Stimulated activated CD4-positive, alpha-beta T cell treated with anti-CD3 and anti-CD28 coated beads, Interleukin-15, amount 100 ng/mL, for 48 hours (primary cell): ENCODE measurements around the gene BBC3.

Experiments
- DNase-seq, 2 donors: peaks; one replicate each; pipeline ENCODE4 v3.0.0-alpha.2; 2020; ENCODE audit warnings: low read depth in 2 of 2

BBC3 gene

DNA sequence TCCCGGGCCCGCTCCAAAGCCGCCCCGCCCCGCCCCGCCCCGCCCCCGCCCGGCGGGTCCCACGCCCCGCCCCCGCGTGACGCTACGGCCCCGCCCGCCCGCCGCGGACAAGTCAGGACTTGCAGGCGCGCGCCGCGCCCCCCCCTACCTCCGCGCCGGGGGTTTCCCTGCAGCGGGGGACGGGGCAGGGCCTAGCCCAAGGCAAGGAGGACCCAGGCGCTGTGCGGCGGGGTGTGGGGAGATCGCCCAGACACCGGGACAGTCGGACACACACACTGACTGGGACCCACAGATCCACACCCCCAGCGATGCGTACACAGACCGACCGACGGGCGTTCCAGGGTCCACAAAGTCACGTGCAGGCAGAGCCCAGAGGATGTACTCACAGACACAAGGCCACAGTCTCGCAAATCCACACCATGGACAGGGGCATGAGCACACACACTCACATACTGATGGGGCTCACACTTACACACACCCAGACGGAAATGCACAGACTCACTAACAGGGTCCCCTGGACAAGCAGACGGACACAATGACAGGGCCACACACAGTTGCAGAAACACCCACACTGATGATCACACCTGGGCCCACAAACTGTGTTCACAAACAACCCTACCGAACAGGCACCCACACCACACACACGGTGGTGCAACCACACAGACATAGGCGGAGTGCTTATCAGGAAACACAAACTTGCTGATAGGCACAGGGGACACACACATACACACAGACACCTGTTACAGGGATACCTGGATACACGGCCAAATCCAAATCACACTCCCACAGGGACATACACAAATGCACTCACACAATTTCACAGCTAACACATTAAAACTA is 436 bp upstream of the BBC3 start:
- DNase-seq, result peak; percentile 68 to 90

DNA sequence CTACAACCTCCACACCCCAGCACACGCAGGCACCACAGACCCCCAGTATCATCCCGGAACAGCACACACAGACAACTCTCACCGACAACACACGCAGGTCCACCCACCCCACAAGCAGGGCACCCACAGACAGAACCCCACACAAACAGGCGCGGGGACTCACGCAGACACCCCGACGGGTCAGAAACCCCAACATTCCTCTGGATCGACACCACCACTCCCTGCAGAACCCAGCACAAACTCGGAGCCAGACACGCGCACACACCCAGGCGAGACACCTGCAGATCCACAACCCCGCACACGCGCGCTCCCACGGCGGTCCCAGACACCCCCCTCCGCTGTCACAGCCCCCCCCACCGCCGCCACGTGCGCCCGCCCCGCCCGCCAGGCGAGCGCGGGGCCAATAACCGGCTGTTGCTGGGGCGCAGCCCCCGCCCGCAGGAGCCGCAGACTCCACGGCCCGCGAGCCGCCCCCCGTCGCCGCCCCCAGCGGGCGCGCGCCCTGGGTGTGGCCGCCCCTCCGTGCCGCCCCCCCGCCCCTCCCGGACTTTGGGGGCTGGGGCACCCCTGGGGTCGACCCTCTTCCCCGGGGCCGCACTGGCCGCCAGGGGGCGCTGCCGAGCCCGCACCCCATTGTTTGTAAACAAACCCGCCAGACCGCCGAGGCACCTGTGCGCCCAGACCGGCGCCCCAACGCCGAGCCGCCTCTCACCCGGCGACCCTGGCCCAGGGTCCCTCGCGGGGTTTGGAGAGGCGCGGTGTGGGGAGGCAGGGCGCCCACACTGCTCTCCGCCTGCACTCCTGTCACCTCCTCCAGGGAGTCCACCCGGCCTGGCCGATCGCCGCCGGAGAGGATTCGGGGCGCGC is 712 bp downstream of the BBC3 start:
- DNase-seq, result peak in 1 of 2 donors; percentile 68

DNA sequence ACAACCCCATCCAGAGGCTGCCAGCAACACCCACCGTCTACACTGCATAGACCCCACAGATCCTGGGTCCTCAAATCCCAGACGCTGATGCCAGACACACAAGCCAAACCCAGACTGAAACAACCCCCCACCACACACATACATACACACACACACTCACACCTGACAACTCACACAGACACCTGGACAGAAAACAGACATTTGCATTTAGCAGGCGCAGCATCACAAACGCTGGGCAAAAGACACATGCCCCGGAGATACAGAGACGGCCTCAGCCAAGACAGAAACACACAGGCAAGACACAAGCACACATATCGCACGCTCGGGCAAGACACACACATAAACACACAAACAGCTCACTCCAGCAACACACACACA is 1.3 kb downstream of the BBC3 start:
- no peak for DNase-seq

DNA sequence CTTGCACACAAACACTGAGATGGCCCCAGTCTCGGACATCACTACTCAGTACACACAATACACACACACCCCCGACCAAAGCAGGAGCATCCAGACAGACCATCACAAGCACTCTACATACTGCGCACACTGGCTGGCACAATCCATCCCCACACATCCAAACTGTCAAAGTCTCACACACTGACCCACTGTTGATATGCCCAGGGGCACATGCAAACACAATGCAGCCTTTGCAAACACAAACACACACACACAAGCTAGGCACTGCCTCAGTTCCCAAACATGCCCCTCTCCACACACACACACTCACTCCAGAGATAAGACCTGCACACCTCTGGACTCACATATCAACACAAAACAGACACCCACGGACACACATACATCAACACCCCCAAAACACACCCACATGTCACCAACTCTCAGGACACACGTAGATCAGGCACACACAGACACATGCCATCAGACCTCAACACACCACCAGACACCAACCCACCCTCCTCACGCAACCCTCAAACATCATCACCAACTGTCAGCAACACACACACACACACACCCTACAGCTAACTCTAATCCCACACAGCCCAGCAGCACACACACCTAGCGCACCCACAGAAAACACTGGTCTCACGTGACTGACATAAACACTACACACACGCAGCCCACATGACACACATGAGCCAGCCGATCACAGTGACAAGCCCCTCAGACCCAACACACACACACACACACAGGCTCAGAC is 1.9 kb downstream of the BBC3 start:
- no peak for DNase-seq

DNA sequence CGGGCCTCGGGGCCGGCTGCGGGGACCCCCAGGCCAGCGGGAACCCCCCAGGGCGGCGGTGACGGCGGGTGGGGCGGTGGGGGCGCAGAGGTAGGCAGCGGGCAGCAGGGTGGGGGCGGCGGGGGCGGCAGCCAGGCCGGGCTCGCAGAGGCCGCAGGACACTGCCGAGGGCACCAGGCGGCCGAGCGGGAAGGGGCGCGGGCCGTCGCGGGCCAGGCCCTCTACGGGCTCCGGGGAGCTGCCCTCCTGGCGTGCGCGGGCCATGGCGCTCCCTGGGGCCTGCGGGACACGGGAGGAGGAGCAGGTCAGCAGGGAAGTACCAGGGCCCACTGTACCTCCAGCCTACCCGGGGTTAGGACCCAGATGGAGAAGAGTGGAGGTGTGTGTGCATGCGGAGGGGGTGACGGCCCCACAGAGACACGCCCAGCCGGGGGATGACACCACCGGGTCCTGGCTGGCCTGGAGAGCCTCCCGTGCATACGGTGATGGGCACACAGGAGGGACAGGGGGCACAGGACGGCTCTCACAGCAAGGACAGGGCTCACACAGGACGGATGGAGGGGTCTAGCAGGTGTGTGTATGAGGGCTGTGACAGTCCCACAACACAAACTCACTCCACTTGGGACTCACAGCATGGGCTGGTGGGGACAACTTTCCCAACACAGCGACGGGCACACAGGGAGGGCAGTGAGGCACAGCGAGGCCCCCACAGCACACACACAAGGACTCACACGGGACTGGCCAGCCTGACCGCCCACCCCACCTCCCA is 2.6 kb downstream of the BBC3 start:
- DNase-seq, result no peak

DNA sequence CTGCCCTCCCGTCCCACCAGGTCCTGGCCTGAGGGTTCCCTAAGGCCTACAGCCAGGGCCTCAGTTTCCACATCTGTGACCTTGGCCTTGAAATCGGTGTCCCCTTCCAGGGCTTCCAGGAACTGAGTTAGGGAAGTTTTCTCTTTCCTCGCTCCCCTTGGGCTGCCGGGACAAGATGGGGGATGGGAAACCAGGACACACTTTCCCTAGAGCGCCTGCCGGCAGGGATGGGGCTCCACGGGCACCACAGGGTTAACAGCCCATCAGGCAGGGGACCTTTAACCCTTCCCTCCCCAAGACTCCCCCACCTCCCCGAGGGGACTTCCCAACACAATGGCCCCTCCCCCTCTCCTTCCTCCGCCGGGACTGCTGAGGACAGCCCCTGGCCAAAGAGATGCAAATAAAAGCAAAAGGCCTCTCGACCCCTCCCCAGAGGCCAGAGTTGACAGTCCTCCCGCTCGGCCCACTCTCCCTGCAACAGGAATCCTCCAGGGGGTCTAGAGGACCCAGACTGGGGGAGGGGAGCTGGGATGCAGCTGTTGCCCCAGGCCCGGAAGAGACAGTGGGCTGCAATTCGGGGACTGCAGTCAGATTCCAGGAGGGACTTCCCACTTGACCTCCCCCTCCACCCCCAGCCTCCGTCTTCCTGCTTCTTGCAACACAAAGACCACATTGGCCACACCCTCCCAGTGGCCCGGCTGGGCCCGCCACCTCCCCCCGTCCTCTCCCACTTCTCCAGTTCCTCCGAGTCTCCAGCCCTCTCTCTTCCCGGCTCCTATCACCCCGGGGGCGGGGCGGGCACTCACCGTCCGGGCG is 3.4 kb downstream of the BBC3 start:
- peak in 1 of 2 donors; percentile 21 for DNase-seq

DNA sequence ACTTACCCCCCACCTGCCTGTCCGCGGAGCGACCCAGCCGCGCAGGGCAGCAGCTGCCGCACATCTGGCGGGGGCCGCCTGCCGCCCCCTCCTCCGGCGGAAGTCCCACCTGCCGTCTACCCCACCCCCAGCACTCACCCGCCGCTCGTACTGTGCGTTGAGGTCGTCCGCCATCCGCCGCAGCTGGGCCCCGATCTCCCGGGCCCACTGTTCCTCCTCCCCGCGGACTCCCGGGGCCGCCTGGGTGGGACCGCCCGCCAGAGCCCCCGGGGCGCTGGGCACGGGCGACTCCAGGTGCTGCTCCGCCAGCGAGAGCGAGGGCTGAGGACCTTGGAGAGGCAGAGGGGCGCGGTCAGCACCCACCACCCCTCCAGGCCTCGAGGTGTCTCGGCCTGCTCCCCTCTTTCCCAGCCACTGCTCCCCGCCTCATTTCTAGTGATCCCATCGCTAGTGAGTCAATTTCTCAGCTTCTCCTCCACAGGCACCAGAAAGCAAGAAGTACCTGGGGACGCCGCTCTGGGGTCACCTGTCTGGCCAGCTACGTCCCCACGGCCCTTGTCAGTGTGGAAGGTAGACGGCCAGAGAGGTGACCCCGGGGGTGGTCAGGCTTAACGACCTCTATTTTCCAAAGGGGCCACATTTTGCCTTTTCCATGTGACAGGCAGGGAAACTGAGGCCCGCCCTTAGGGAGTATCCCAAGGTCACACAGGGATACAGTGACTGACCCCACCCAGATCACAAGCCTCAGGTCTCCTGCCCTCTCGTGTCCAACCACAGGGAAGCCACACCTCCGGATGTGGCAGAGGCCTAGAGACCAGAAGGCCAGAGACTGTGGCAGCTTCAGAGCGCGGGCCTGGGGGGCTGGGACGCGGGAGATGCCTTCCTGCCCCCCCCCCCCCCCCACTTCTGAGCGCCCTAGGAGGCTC is 4.3 kb downstream of the BBC3 start:
- DNase-seq, result peak in 1 of 2 donors; percentile 17

DNA sequence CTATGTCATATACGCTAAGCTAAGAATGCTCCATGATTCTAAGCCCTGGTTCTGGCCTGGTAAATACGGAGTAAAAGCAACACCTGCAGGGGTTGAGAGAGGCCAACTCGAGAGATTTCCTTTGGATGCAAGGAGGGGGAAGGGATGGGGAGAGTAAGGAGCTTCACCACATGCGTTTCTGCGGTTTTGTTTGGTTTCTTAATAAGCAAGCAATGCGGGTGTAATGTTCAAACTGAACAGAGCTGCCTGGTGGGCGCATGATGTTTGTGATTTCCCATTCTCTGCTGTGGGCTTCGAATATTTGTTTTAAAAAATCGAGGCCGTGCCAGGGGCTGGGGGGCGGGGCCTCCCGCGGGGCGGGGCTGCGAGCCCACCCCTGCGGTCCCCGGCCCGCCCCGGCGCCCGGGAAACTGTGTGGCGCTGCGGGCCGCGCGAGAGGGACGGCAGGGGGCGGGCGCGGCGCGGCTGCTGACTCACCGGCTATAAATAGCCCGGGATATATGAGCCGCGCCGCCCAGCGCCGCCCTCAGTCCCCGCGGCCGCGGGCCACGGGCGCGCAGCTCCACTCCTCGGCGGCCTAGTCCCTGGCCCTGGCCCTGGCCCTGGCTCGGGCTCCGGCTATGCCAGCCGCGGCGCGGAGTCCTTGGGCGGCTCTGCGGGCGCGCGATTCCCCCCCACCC is 5.1 kb downstream of the BBC3 start:
- peak; percentile 66 to 77 for DNase-seq

DNA sequence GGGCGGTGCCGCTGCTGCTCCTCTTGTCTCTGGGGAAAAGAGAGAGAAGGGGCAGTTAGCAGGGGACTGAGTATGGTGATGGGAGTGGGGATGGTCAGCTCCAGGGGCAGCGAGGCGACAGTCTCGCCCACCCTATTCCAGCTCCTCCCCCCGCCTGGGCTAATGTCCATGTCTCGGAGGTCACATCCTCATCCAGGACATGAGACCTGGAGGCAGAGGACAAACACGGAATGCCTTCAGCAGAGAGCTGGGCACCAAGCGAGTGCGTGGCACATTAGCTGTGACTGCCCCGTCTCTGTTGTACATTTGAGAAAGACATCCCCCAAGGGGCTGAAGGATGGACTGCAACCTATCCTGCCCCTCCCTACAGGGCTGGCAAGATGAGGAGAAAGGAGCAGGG is 9.1 kb downstream of the BBC3 start:
- DNase-seq, result no peak

DNA sequence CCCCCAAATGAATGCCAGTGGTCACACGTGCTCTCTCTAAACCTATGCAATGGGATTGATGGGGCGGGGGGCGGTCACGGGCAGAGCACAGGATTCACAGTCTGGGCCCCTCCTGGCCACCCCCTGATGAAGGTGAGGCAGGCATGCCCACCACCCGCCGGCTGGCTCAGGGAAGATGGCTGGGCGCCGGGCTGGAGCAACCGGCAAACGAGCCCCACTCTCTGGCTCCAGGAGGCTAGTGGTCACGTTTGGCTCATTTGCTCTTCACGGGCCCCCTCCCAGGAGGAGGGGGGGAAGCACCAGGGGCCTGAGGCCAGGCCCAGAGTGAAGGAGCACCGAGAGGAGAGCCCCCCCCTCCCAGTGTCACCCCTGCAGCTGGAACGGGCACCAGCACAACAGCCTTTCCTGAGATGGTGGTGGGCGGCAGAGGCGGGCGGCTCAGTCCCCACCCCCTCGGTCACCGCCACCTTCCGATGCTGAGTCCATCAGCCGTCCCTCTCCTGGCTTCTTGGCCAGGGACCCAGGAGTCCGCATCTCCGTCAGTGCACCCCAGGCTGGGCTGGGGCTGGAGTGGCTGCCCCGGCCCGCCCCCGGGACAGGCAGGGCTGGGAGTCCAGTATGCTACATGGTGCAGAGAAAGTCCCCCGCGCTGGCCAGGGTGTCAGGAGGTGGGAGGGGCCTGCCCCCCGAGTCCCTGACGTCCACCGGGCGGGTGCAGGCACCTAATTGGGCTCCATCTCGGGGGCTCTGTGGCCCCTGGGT is 9.7 kb downstream of the BBC3 start:
- DNase-seq, result no peak

DNA sequence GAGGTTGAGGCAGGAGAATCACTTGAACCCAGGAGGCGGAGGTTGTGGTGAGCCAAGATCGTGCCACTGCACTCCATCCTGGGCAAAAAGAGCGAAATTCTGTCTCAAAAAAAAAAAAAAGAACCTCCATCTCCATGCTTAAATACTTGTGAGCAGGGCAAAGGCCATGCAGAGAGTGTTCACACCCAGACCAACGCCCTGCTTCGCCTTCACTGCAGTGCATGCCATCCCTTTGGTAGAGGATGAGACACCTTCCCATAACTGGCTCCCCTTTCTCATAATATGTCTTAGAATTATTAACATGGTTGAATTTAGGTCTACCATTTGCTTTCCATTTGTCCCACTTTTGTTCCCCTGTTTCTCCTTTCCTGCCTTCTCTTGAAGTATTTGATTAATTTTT is 15.4 kb downstream of the BBC3 start:
- DNase-seq, result no peak

DNA sequence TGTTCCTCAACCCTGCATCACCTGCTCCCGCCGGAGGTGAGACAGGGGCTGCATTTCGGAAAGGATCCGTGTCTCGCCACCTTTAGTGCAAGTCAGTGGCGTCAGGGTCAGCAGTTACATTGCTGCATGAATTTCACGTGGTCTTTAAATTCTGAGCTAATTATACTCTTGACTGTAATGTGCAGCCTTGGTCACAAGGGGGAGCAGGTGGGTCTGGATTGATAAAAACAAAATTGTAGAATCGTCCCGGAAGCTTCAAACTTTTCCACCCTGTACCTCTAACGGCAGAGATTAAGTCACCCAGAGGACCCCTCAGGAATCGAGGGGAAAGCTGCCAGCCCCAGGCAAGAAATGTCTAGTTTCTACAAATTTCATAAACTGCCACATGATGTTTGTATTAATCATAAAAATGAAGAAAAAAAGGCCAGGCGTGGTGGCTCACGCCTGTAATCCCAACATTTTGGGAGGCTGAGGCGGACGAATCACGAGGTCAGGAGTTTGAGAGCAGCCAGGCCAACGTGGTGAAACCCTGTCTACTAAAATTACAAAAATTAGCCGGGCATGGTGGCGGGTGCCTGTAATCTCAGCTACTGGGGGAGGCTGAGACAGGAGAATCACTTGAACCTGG is 20.2 kb downstream of the BBC3 start:
- DNase-seq, result peak; percentile 52 to 73

DNA sequence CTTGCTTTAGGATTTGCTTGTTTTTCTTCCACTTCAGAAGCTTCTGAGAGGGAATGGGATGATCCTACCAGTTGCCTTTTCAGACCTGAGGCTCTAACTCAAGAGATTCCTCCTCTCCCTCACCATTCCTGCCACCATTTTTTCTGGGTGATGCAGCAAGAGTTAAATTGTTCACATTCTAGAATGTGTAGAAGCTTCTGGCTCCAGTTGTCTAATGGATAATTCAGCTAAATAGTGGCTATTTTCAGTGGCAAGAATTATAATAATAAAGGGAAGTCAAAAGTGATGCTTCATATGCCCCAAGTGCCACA is 20.9 kb downstream of the BBC3 start:
- DNase-seq, result no peak

DNA sequence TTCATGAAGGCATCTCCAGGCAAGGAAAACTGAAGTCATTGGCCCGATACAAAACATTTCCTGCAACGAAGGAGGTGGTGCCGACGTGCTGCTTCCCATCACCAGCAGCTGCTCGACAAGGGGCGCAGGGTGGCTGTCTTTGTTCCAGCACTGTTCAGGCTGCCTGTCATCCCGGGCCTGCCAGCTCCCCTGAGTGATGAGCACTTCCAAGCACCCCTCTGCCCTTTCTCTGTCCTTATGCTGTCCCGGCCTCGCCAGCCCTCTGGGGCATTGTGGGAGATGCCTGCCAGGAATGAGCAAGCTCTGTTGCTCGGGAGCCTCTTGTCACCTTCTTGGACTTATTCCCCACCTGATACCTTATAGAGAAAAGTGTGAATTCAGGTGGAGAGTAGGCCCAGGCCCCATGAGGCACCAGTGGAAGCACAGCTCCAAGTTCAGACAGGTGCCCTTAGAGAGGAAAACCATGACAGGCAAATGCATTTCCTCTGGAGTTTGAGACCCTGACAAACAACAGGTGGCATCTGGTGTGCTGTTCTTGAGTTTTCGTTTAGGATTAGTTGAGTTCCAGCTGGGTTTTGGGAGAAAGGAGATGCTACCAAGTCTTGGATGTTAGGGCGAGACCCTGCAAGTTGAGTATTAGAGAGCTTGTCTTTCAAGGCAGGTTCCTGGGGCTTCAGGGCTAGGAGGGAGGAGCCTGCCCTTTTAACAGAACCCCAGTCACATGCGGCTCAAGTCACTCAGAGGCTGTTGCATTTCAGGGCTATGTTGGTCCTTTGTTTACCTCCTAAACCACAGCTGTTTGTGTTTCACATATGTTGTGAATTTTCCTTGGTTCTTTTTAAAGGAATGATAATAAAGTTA is 21.4 kb downstream of the BBC3 start:
- no peak for DNase-seq

DNA sequence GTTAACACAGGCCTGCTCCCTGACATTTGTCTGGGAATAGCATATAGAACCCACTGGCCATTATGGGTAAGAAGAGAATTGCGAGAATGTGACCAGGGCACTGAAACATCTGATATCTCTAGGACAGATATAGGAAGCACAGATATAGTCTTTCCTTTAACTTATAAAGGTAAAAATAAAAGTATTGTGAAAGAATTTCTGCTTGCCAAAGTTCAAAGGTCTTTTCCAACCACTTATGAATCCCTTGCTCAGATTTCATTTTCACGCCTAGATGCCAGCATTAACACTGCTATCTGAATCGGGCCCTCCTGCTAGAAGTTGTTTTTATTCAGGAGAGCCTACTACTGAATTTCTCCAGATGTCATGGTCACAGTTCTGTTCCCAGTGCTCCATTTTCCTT is 27.7 kb downstream of the BBC3 start:
- no peak for DNase-seq

DNA sequence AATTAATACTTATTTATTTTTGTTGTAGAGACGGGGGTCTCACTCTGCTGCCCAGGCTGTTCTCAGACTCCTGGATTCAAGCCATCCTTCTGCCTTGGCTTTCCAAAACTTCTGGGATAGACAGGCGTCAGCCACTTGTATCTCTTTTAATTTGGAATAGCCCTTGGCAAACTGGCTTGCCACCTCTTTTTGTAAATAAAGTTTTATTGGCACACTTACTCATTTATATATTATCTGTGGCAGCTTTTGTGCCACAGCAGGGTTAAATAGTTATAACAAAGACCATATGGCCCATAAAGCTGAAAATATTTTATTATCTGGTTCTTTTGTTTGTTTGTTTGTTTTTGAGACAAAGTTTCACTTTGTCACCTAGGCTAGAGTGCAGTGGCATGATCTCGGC is 30.5 kb downstream of the BBC3 start:
- no peak for DNase-seq

DNA sequence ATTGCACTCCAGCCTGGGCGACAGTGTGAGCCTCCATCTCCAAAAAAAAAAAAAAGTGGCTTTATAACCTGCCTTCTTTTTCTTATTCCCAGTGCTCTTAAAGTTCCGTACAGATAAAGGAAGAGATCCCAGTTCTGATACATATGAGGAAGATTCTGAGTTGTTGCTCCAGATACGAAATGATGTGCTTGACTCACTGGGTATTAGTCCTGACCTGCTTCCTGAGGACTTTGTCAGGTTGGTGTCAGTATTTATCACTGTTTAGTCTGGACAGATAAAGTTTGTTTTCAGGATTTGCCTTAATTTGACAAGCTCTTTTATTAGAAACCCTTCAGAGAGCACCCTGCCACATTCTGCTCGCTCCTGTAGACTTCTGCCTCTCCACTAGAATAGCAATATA is 33.9 kb downstream of the BBC3 start:
- DNase-seq, result no peak
